Stimulated activated CD8-positive, alpha-beta memory T cell treated with anti-CD3 and anti-CD28 coated beads, Interleukin-12 subunit alpha, Interleukin-12 subunit beta, amount 100 ng/mL, for 1 hour (primary cell): ENCODE data around the gene DMRT2.

ENCODE experiments used
- DNase-seq: peaks from one replicate; pipeline ENCODE4 v3.0.0-alpha.2; 2020; ENCODE audit warnings: low read depth

Gene DMRT2

DNA sequence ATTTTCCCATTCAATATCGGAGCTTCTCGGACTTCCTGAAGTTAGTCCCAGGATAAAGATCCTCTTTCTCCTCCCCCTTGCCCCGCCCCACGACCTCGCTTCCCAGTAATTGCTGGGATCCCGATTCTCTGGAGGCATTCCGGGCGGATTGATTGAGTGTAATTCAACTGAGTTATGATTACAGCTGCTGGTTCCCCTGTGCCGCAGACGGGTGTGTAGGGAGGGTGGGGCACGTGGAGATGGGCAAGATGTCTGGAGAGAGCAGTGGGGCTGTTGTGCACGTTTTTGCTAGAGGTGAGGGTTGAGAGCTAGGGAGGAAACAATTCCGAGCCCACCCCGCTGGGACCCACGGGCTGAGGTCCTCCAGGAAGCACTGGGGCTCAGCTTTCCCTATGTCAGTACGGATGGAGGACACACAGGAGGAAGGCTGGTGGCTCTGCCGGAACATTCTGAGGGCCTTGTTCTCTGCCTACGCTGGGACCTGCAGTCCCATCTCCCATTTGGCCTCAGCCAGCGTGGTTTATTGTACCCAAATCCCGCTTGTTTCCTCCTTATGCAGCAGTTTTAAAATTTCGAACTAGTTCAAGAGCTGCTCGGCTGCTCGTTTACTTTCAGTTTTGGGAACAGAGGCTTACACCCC lies 2.4 kb upstream of the DMRT2 start:
- DNase-seq = no peak

DNA sequence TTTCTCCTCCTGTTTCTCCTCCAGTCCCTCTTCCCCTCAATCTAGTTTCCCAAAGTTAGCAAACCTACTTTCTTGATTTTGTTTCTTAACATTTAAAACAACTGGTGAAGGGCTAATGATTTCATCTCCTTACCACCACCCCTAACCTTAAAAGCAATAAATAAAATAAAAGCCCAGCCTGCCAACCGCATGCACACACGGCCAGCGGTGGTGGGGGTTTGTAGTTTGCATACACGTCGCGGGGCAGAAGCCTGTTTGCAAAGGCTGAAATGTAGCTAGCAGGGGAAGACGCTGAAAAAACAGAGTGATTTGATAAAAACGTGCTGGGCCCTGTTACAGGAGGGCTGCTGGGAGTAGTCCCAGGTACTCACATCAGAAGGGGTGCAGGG lies 1.9 kb upstream of the DMRT2 start:
- DNase-seq = no peak

DNA sequence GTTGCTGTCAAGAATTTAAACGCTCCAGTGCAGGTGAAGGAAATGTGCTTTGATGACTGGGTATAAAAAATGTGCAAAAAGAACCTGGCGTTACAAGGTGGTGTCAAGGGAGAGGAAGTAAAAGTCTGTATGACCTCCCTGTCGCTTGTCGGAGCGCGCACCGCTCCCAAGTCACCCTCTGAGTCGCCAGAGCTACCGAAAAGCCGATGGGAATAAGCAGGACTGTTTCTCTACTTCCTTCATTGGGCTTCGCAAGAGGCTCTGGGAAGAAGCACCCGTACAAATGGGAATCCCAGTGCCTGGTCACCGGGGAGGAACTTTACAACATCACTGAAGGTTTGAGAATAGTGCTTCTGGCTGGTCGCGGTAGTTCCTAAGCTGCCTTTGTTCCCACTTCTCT lies 1.3 kb upstream of the DMRT2 start:
- no peak for DNase-seq

DNA sequence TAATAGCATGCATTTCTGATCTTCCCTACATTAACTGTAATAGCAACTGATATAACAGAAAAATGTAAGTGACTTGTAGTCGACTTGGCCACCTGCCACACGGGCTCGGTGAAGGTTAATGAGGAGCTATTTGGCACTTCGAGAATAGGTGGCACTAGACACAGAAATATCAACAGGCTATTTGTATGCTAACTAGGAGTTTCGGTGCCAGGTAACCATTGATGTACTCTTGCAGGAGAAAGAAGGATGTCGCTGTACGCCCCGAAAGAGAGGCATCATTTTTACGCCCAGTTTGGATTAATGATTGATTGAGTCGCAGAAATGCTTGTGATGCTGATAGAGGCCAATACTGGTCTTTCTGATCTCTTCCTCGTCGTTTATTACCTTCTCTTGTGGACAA lies 516 bp upstream of the DMRT2 start:
- no peak for DNase-seq

DNA sequence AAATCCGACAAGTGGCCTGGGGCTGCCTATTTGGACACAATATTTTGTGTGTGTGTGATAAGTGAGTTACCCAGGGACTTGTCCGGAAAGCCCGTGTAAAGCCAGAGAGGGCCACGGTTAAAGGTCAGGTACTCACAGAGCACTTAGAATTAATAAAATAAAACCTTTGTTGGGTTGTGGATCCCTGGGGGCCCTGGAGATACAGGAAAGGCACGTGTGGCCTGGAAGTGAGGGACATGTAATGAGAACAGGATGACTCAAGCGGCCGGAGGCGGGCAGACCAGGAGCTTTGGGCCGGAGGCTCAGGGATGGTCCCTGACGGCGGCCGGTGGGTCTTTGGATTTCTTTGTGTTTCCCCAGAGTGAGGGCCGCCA lies 1.0 kb downstream of the DMRT2 start:
- DNase-seq = no peak

DNA sequence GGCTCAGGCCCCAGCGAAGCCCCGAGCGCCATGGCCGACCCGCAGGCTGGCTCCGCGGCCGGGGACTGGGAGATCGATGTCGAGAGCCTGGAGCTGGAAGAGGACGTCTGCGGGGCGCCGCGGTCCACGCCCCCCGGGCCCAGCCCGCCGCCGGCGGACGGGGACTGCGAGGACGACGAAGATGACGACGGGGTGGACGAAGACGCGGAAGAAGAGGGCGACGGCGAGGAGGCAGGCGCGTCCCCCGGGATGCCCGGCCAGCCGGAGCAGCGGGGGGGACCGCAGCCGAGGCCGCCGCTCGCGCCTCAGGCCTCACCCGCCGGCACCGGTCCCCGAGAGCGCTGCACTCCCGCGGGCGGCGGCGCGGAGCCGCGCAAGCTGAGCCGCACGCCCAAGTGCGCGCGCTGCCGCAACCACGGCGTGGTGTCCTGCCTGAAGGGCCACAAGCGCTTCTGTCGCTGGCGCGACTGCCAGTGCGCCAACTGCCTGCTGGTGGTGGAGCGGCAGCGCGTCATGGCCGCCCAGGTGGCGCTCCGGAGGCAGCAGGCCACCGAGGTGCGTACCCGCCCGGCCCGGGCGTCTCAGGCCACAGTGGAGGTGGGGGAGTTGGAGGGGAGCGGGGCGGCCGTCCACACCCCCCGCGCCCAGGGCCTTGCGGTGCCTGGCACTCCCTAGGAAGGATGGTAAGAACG lies 1.6 kb downstream of the DMRT2 start:
- no peak for DNase-seq

DNA sequence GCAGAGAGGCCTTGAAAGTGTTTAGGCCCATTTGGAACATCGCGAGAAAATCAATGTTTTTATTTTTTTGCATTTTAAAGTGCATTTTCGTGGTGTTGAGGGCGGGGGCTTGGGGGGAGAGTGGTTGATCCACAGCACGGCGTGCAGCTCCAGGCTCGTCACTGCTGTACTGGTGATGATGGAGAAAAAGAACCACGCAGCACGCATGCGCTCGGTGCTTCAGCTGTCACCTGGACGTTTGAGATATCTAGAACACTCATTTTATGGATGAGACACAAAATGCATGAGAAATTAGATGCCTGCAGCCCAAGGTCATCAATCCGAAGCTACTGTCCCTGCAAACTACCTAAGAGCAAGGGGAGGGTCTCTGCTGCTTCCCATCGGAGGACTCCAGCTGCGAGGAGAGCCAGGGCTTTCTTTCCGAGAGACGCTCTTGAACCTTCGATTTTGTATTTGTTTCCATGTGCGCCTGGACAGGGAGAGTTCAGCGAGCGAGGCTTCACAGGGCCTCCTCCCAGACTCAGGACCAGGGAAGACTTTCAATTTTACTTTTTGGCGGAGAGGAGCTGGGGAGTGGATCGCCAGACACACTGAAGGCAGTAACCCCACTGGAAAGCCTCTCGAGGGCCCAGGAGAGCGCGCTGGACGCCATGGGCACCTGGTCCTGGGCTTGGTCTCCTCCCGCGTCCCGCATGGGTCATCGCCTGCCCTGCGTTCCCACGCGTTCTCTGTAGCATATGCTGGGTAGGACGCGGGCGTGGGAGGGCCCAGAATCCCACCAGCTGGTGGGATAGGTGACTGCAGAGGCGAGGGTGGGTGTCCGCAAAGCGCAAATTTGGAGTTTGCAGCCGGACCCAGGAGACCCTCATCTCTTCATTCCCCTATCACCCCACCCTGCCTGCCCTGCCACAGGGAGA lies 2.5 kb downstream of the DMRT2 start:
- DNase-seq = no peak

DNA sequence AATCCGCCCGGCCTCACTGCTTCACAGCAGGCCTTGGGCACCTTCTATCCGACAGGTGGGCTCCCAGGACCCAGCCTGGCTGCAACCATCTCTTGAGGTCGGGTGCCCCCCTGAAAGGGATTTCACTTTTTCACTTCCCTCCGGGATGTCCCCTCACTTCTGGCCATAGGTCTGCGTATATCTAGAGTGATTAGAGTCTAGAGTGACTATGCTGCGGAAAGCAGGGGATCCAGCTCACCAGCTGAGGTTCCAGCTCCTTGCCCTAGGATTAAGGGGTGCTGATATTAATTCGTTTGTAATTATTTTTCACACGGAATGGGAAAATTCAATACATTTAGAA lies 3.1 kb downstream of the DMRT2 start:
- DNase-seq = no peak

DNA sequence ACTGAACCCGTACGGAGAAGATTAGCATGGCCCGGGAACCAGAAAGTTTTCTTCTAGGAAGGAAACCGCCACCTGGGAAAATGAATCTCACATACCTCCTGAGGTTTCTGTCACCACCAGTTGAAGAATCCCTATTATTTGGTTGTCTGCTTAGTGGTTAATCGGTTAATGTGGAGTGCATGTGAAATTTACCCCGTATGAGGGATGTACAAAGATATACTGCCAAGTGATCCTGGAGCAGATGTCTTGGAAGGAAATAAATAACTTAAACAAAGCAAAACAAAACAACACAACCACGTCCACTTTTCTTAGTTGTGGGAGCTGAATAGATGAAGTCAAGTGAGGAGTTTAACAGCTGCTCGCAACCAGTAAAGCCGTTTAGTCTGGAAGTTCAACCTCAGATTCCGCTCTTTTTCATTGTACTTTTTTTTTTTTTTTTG lies 3.8 kb downstream of the DMRT2 start:
- DNase-seq = no peak

DNA sequence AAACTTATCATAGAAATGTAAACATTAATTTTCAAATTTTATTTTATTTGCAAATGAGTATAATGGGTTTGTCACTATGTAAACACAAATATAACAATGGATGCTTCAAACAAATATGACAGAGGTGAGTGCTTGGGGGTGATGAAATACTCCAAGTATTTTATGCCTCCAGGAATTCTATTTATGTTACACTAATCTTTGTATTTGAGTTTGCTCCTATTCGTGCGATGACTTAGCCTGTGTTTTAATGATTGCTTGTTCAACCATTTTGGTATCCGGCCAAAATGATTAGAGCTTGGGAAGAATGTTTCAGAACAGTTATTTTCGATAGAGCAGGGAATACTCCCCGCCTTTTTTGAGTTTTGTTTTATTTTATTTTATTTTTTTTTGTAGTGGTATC lies 5.0 kb downstream of the DMRT2 start:
- DNase-seq = no peak

DNA sequence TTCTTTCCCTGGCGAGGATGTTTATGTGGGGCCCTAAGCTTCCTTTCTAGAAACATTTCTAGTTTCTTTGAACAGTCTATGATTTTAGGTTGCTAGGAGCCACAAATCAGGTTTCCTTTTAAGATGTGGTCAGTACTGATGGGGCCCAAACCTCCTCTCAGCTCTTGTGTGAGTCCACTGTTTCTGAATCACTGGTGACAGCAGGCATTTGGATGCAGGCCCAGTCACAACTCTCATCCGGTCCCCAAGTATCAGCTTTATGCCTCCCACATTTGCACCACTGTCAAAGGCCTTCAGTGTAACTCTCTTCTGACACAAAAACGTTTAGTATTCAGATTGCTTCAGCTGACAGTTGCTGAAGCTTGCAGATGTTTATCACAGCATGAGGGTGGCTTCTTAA lies 7.8 kb downstream of the DMRT2 start:
- DNase-seq = no peak

DNA sequence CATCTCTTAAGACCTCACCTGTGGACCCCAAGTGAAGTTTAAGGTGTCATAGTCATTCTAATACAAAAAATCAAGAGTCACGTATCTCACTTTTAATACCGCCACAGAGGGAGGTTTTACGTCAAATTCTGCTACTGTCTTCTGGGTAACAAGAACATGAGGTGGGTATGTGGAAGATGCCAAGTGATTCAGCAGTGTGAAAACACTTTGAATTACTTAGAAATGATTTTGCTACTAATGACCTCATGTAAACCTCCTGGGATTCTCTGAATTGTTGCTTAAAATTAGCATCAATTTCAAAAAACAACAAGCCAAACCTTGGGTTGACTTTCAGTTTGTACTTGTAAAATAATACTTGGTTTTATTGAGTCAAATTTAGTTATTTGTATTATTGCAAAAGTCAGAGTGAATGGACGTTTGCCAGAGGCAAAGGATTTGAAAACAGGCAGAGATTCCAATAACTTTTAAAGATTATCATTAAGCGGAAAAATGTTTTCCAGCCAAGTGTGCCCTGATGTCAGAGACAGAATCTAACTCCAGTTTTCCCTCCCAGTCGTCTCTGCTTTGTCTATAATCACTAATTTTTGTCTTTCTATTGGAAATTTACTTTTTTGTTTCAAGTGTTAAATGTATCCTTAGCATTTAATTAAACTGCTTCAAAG lies 8.8 kb downstream of the DMRT2 start:
- DNase-seq = no peak

DNA sequence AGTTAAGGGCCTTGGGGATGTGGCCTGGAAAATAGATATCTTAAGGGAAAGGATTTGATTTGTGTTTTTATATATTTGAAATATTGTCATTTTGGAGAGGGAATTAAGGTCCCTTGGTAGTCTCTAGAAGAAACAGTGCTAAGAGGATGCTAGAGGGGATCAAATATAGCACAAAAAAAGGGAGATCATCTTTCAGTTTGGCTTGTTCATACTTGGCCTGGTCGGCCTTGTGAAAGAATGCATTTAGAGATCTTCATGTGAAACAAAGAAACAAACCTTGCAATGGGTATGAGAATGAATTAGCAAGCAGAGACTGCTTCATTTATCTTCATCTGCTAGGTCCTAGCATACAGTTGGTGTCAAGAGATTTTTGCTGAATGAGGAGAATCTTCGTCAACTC lies 15.0 kb downstream of the DMRT2 start:
- DNase-seq = no peak

DNA sequence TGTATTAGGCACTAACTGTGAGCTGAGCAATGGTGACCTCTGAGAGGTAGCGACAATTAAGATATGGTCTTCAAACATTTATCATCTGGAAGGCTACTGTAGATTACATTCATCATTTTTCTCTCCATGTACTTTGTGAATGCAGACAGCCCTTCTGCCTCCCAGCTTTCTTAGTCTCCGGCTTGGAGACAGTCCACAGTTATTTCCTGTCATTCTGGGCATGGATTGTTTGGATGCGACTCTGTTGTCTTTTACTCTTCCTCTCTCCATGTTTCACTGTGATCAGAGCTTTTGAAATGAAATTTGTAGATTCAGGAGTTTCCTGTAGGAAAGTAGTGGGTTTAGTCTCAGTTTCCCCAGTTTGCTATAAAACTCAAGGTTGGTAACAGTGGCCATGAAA lies 20.5 kb downstream of the DMRT2 start:
- DNase-seq = no peak

DNA sequence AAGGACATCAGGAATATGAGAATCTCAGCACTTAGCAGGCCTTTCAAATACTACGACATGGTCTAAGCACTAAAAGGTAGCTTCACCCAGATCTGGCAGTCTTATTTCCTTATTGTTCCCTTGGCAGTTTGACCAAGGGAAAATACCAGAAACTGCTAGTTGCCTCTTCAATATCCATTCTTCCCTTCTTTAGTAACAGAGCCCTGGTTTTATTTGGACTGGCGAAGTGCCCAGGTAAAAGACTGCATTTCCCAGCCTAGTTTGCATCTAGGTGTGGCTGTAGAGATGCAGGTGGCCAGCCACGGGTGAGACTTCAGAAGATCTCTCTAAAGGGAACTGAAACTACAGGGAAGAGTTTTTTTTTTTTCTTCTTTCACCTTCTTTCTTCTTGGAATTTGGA lies 21.6 kb downstream of the DMRT2 start:
- no peak for DNase-seq

DNA sequence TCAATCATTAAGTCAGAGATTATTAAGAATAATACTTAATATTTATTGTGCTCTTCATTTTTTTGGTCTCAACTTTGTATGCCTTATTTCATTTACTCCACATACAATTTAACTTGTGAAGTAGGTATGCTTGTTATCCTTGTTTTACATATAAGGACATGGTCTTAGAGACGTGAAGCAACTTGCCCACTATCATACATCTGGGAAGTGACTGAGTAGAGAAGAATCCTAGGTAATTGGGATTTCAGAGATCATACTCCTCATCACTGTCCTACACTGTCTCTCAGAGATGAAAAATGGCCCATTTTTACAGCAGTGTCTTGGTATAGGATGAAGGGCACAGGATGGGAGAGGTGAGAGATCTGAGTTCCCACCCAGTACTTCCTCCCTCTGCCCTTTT lies 23.3 kb downstream of the DMRT2 start:
- DNase-seq = no peak

DNA sequence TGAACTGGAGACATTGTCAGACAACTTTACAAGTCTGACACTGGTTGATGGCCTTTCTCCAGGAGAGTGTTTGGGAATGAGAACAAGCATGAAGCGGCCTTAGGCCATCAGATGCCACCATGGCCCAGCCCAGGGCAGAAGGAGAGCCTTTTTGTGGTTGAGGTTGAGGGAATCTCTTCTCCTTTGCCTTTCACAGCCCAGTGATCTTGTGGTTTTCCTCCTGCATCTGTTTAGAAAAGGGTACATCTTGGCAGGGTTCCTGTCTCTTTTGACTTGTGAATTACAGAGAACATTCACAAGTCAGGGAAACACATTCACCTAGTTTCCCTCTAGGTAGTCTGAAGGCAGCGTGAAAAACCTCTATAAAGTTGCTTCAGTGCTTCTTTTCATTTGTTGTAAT lies 27.5 kb downstream of the DMRT2 start:
- no peak for DNase-seq

DNA sequence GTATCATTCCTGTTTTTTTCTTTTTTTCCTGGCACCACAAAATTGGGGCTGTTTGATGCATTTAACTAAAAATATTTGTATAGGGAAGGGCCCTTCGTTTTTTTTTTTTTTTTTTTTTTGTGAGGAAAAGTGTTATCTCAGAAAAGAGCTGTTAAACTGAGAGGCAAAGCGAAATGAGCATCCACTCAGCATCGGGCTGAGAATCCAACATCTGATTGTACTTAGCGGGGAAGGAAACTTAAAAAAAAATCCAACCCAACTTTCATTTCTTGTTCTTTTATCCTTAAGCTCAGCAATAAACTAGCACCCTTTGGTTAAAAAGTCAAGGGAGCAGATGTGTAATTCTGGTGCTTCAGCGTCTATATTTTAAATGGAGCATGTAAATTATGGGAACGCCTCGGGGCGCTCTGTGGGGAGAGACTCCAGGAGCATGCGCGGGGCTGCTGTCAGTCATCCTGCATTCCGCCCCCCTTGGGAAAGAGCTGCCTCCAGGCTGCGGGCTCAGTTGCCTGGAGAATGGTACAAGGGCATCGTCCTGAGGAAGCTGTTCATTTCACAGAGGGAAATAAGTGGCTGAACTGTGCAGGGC lies 33.3 kb downstream of the DMRT2 start:
- no peak for DNase-seq

DNA sequence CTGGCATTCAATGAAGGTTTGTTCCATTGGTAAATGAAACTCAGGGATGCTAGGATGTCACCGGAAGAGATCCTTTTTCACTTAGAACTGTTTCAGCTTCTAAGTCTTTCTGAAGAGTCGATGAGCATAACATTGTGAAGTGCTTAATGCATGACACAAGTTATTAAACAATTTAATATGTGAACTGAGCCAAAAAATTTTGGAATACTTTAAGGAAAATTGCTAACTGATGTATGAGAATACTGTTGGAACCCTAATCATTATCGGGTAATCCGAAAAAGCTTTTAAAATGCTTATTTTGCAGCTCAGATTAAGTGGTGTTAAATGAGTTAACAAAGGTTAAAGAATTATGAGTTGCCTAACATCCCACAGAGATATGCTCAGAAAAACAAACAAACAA lies 34.9 kb downstream of the DMRT2 start:
- DNase-seq = no peak

DNA sequence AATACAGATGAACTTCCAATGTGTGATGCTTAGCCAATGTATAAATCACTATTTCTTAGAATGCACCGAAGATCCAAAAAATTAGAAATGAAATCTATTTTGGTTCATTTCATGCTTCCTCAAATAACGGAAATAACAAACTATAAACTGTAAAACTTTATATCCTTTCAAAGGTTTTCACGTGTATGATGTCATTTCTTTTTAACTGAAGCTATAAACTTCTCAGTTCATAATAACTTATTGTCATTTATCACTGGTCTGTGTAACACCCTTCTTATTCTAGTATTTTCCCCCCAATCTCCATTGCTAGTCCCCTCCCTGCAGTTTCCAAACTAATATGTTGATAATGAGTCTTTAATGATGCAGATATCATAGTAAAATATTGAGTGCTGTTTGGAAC lies 36.4 kb downstream of the DMRT2 start:
- no peak for DNase-seq

DNA sequence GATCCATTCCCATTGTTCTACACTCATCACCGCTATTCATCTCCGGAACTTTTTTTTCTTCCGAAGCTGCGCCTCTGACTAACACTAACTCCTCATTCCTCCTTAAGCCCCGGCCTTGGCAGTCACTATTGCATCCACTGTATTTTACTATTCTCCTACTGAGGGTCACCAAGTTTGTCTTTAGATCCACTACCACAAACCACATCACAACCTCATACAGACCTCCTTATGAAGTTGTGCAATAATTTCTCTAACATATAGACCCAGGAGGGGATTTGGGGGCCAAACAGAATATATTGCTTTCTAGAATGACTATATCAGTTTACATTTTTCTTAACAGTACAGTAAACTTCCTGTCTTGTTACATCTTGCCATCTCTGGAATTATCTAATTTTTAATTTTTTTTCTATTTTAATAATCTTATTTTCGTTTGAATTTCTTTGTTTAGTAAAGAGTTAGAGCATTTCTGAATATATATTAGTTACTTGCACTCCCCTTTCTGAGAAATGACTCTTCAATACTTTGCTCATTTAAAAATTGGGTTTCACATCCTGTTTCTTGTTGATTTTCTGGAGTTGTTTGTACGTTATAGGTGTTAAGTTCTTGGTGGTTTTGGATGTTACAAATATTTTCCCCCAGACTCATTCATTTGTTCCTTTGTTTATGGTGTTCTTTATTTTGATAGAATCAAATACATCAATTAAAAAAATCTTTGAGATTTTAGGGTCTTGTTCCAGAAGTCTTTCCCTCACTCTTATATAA lies 37.1 kb downstream of the DMRT2 start:
- DNase-seq = no peak

DNA sequence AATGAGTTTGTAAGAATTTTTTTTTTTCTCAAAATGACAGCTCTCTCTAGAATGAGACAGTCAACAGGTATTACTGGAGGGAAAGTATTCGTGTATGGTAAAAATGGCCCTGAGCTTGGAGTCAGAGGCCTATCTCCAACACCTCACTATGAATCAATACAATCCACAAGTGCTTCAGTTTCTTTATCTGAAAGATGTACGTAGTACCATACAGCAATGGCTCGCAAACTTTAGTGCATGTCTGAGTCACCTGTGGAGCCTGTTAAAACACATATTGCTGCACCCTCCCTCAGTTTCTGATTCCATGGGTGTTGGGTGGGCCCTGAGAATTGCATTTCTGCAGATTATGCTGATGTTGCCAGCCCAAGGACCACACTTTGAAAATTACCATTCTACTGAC lies 44.6 kb downstream of the DMRT2 start:
- no peak for DNase-seq
